Liver (tissue), 9 donors: ENCODE measurements around the gene ZNF8. TPM values are rescaled to one million over a fixed set of nuclear protein-coding genes. Genes with fewer than 3 reads are reported as not detected.

Experiments
- DNase-seq: peaks from one replicate; pipeline ENCODE4 v3.0.0-alpha.2; 2017; ENCODE audit warnings: low spot score
- H3K27ac ChIP-seq, 2 donors: one replicate each; pipeline ENCODE4 v1.7.0; 2013; ENCODE audit warnings: inconsistent platforms in 2 of 2, low read length in 2 of 2, control low read depth in 1 of 2, low read depth in 1 of 2, mild to moderate bottlenecking in 1 of 2
- H3K27me3 ChIP-seq, 4 donors: one replicate each; pipeline versions ENCODE4 v1.6.1 to v1.7.0; 2013; ENCODE audit warnings: low read length in 3 of 4, inconsistent platforms in 1 of 4, mild to moderate bottlenecking in 1 of 4, moderate library complexity in 1 of 4; ENCODE audit not compliant: control insufficient read depth in 4 of 4, insufficient read depth in 4 of 4
- H3K36me3 ChIP-seq, 4 donors: one replicate each; pipeline versions ENCODE4 v1.6.1 to v1.7.0; 2013; ENCODE audit warnings: low read length in 3 of 4, mild to moderate bottlenecking in 3 of 4, low read depth in 1 of 4, moderate library complexity in 1 of 4; ENCODE audit not compliant: control insufficient read depth in 4 of 4, insufficient read depth in 3 of 4
- H3K4me1 ChIP-seq, 4 donors: one replicate each; pipeline versions ENCODE4 v1.6.1 to v1.7.0; 2013; ENCODE audit warnings: low read length in 3 of 4, mild to moderate bottlenecking in 3 of 4, moderate library complexity in 1 of 4; ENCODE audit not compliant: control insufficient read depth in 4 of 4, insufficient read depth in 4 of 4
- H3K4me3 ChIP-seq, 3 donors: one replicate each; pipeline versions ENCODE4 v1.6.1 to v1.7.0; 2013; ENCODE audit warnings: low read length in 3 of 3, control low read depth in 1 of 3, low read depth in 1 of 3, mild to moderate bottlenecking in 1 of 3
- H3K9ac ChIP-seq, 2 donors: one replicate each; pipeline ENCODE4 v1.7.0; 2013; ENCODE audit warnings: low read length in 2 of 2, mild to moderate bottlenecking in 2 of 2, moderate library complexity in 2 of 2, control low read depth in 1 of 2, low read depth in 1 of 2
- H3K9me3 ChIP-seq, 4 donors: one replicate each; pipeline versions ENCODE4 v1.6.1 to v1.7.0; 2013; ENCODE audit warnings: low read length in 3 of 4; ENCODE audit not compliant: control insufficient read depth in 4 of 4
- ATF3 ChIP-seq: IDR thresholded peaks from 2 replicates; pipeline ENCODE4 v1.6.1; 2016; ENCODE audit warnings: antibody characterized with exemption
- CTCF ChIP-seq: fragments of 150-350 bp; IDR thresholded peaks from 2 replicates; pipeline ENCODE4 v1.5.1; 2017; ENCODE audit warnings: improper control_type of control experiment, low read depth, low read length; ENCODE audit not compliant: missing input control
- EGR1 ChIP-seq, 2 donors: IDR thresholded peaks; 2 replicates each; pipeline ENCODE4 v1.6.1; 2016 to 2018; ENCODE audit warnings: antibody characterized with exemption in 2 of 2, low read depth in 2 of 2
- FOXA1 ChIP-seq: IDR thresholded peaks from 2 replicates; pipeline ENCODE4 v1.6.1; 2016; ENCODE audit warnings: antibody characterized with exemption
- FOXA2 ChIP-seq: IDR thresholded peaks from 2 replicates; pipeline ENCODE4 v1.6.1; 2016; ENCODE audit warnings: antibody characterized with exemption
- GABPA ChIP-seq, 2 donors: IDR thresholded peaks in 1 of 2; conservative IDR thresholded peaks in 1 of 2; 2 replicates each; pipeline ENCODE4 v1.6.1; 2016; ENCODE audit warnings: antibody characterized with exemption in 2 of 2, mild to moderate bottlenecking in 1 of 2, moderate library complexity in 1 of 2
- HNF4A ChIP-seq, 2 donors: conservative IDR thresholded peaks; 2 replicates each; pipeline ENCODE4 v1.6.1; 2016; ENCODE audit warnings: antibody characterized with exemption in 2 of 2, mild to moderate bottlenecking in 2 of 2
- HNF4G ChIP-seq: IDR thresholded peaks from 2 replicates; pipeline ENCODE4 v1.6.1; 2016; ENCODE audit warnings: antibody characterized with exemption
- JUND ChIP-seq, 2 donors: IDR thresholded peaks; 2 replicates each; pipeline ENCODE4 v1.6.1; 2016; ENCODE audit warnings: antibody characterized with exemption in 2 of 2
- MAX ChIP-seq: IDR thresholded peaks from 2 replicates; pipeline ENCODE4 v1.6.1; 2016; ENCODE audit warnings: antibody characterized with exemption
- NR2F2 ChIP-seq: IDR thresholded peaks from 2 replicates; pipeline ENCODE4 v1.6.1; 2016; ENCODE audit warnings: antibody characterized with exemption
- RAD21 ChIP-seq, 2 donors: IDR thresholded peaks; 2 replicates each; pipeline ENCODE4 v1.6.1; 2016; ENCODE audit warnings: antibody characterized with exemption in 2 of 2, mild to moderate bottlenecking in 2 of 2
- REST ChIP-seq: IDR thresholded peaks from 2 replicates; pipeline ENCODE4 v1.6.1; 2016; ENCODE audit warnings: antibody characterized with exemption, mild to moderate bottlenecking
- RXRA ChIP-seq, 2 donors: IDR thresholded peaks; 2 replicates each; pipeline ENCODE4 v1.6.1; 2017 to 2018; ENCODE audit warnings: antibody characterized with exemption in 2 of 2, mild to moderate bottlenecking in 1 of 2
- SP1 ChIP-seq: IDR thresholded peaks from 2 replicates; pipeline ENCODE4 v1.6.1; 2018; ENCODE audit warnings: antibody characterized with exemption, mild to moderate bottlenecking
- TAF1 ChIP-seq: conservative IDR thresholded peaks from 2 replicates; pipeline ENCODE4 v1.6.1; 2016; ENCODE audit warnings: antibody characterized with exemption, mild to moderate bottlenecking
- YY1 ChIP-seq: IDR thresholded peaks from 2 replicates; pipeline ENCODE4 v1.6.1; 2016; ENCODE audit warnings: antibody characterized with exemption, mild to moderate bottlenecking
- ZBTB33 ChIP-seq: IDR thresholded peaks from 2 replicates; pipeline ENCODE4 v1.6.1; 2016; ENCODE audit warnings: antibody characterized with exemption
- WGBS: extraction: QIAGEN DNeasy Blood & Tissue Kit; methylation state at CpG from one replicate; pipeline ENCODE4 v1.1.7; 2013; 5-methylcytosine and 5-hydroxymethylcytosine counted together
- polyA plus RNA-seq, 2 donors: library from polyadenylated mRNA; stranded (reverse) in 1 of 2; unstranded in 1 of 2; fragments of 200-250 nt in 1 of 2; fragments of >200 nt in 1 of 2; fragmentation: Nextera tagmentation in 1 of 2; extraction: Ambion mirVana in 1 of 2; gene quantifications; one replicate each; pipeline versions ENCODE4 v1.2.1 to v1.2.3, GENCODE V29; 2013 to 2015
- total RNA-seq, 2 donors: library from RNA; depleted of rRNA; stranded (reverse); fragments of >200 nt; gene quantifications; one replicate each; pipeline ENCODE4 v1.2.3, GENCODE V29; 2014
- donor health status: healthy.
- donor health status: healthy.
- donor health status: healthy.
- donor health status: healthy.
- donor health status: healthy.

The ZNF8 gene
- total and polyA plus RNA-seq, 4 donors: 0.37 to 4.6 (median 1.6) TPM

GRCh38 chr19:58326914-58327726 is 48.4 kb downstream of the ZNF8 start, which contains the start of gene ZSCAN22:
Gene ZSCAN22, plus strand, starts transcription at chr19:58326994. Its CDS starts 7,809 bp downstream, at chr19:58334803.
- Histone ChIP-seq H3K27me3 (no peaks in the 10 kb centered on the region), H3K36me3 (no peaks in the 10 kb centered on the region), H3K4me1 (peaks cover 2 to 50% (median 39%) of the 10 kb centered on the region in 4 donors), H3K4me3 (peak within 1 kb of the TSS; percentile 76 to 100 (median 84)), H3K9me3 (no peaks in the 10 kb centered on the region), H3K9ac (peak within 1 kb of the TSS; percentile 80 to 90), H3K27ac (peak within 1 kb of the TSS; percentile 95 to 97)
- DNase-seq: peak; percentile 96
- WGBS: under 1% methylated on average over 62 of the region's 62 CpGs
- TF ChIP-seq TAF1 (peak; percentile 27), ZBTB33 (peak; percentile 89), HNF4G (no peak), MAX (peak; percentile 77), RXRA (IDR thresholded peaks at IDR 0.05) (peak; percentile 30 to 47), JUND (IDR thresholded peaks at IDR 0.05) (no peak), NR2F2 (no peak), CTCF (no peak), HNF4A (conservative IDR thresholded peaks at IDR 0.05) (peak; percentile 63 to 74), SP1 (no peak), ATF3 (no peak), EGR1 (IDR thresholded peaks at IDR 0.05; ENCODE audit: low read depth in 2 of 2) (no peak), REST (peak; percentile 68), FOXA2 (no peak), GABPA (IDR thresholded peaks at IDR 0.05 in 1 of 2, conservative IDR thresholded peaks at IDR 0.05 in 1 of 2) (peak; percentile 84 to 96), YY1 (peak; percentile 94), RAD21 (IDR thresholded peaks at IDR 0.05) (peak; percentile 10 to 37), FOXA1 (no peak)
